Right lobe of liver (tissue), 4 donors: ENCODE results near the gene RGS13.

Source experiments
- POLR2A ChIP-seq: fragments of 450-650 bp; IDR thresholded peaks from one replicate; pipeline ENCODE4 v1.6.1; 2017; ENCODE audit warnings: antibody characterized with exemption, mild to moderate bottlenecking
- TF ChIP-seq, protein P1 (sequence below), 4 donors: fragments of 200-600 bp in 3 of 4; fragments of 450-650 bp in 1 of 4; IDR thresholded peaks; one replicate each; pipeline versions ENCODE4 v1.5.1 to v1.8.0; 2016 to 2022; ENCODE audit warnings: antibody characterized with exemption in 4 of 4, mild to moderate bottlenecking in 2 of 4
- donor health status: DM: no; HTN: no; CAD: no.
- donor health status: DM: no; HTN: no; CAD: no.
- donor health status: DM: no; HTN: yes; CAD: no.

DNA sequence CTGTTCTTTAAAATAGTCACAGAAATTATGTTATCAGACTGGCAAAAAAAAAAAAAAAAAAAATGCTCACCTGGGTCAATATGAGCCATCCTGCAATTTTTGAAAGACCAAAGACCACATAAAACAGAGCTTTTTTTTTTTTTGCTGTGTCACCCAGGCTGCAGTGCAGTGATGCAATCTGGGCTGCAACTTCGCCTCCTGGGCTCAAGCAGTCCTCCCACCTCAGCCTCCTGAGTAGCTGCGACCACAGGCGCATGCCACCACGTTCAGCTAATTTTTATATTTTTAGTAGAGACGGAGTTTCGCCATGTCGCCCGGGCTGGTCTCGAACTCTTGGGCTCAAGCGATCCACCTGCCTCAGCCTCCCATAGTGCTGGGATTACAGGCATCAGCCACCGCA, 62.8 kb downstream of the RGS13 start:
- TF ChIP-seq, protein P1, sequence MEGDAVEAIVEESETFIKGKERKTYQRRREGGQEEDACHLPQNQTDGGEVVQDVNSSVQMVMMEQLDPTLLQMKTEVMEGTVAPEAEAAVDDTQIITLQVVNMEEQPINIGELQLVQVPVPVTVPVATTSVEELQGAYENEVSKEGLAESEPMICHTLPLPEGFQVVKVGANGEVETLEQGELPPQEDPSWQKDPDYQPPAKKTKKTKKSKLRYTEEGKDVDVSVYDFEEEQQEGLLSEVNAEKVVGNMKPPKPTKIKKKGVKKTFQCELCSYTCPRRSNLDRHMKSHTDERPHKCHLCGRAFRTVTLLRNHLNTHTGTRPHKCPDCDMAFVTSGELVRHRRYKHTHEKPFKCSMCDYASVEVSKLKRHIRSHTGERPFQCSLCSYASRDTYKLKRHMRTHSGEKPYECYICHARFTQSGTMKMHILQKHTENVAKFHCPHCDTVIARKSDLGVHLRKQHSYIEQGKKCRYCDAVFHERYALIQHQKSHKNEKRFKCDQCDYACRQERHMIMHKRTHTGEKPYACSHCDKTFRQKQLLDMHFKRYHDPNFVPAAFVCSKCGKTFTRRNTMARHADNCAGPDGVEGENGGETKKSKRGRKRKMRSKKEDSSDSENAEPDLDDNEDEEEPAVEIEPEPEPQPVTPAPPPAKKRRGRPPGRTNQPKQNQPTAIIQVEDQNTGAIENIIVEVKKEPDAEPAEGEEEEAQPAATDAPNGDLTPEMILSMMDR (IDR thresholded peaks at IDR 0.05) = no peak
- TF ChIP-seq POLR2A = no peak
